ENCODE results near the gene QRICH2.
"Not testable (repeated sequence)": the region's sequence is repeated elsewhere in the genome, so short reads cannot be mapped to it uniquely, and the experiment has no call there.

The QRICH2 gene, protein sequence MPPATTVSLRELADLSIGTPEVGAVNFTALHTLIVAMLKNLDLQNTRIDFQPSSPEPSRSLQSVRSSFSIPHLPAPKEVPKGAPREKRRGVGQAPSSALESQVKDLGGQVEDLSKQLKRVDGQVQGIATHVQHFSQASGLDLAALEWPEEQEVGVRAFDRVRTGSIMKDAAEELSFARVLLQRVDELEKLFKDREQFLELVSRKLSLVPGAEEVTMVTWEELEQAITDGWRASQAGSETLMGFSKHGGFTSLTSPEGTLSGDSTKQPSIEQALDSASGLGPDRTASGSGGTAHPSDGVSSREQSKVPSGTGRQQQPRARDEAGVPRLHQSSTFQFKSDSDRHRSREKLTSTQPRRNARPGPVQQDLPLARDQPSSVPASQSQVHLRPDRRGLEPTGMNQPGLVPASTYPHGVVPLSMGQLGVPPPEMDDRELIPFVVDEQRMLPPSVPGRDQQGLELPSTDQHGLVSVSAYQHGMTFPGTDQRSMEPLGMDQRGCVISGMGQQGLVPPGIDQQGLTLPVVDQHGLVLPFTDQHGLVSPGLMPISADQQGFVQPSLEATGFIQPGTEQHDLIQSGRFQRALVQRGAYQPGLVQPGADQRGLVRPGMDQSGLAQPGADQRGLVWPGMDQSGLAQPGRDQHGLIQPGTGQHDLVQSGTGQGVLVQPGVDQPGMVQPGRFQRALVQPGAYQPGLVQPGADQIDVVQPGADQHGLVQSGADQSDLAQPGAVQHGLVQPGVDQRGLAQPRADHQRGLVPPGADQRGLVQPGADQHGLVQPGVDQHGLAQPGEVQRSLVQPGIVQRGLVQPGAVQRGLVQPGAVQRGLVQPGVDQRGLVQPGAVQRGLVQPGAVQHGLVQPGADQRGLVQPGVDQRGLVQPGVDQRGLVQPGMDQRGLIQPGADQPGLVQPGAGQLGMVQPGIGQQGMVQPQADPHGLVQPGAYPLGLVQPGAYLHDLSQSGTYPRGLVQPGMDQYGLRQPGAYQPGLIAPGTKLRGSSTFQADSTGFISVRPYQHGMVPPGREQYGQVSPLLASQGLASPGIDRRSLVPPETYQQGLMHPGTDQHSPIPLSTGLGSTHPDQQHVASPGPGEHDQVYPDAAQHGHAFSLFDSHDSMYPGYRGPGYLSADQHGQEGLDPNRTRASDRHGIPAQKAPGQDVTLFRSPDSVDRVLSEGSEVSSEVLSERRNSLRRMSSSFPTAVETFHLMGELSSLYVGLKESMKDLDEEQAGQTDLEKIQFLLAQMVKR (N-terminal part only)

DNA sequence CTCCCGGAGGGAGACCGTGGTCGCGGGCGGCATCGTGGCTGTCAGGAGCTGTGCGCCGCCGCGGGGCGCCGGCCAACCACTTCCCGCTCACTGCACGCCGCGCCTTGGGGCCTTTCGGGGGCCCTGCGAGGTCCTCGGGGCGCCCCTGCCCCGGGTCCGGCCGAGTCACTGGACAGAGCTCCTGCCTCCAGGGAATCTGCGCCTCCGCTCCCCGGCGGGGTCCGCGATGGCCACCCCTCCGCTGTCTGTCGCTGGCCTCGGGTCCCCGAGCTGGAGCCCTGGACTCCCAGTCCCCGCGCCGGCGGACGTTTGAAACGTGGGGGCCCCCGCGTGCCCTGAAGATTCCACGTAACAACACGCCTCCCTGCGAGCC lies at the start of gene QRICH2:
QRICH2 (minus strand) TSS at position 311 of the 373 bp plus-strand sequence; CDS start at position 33, 278 bp downstream.
- no peak for DNase-seq

DNA sequence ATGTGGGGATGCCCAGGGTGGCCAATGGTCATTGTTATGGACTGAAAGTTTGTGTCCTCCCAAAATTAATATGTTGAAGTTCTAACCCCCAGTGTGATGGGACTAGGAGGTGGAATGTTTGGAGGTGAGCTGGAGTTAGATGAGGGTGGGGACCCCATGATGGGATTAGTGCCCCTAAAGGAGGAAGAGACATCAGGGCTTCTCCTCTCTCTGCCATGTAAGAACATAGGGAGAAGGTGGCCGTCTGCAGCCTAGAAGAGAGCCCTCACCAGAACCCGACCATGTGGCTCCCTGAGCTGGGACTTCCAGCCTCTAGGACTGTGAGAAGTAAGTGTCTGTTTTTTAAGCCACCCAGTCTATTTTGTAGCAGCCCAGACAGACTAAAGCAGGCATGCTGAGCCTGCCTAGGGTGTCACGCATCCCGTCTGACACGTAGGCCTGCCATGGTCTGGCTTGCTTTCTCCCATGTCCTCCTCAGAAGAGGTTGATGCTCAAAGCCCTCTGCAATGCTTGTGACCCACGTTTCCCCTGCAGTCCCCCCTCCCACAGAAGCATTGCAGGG lies 49.6 kb upstream of the QRICH2 start:
- DNase-seq: no peak

DNA sequence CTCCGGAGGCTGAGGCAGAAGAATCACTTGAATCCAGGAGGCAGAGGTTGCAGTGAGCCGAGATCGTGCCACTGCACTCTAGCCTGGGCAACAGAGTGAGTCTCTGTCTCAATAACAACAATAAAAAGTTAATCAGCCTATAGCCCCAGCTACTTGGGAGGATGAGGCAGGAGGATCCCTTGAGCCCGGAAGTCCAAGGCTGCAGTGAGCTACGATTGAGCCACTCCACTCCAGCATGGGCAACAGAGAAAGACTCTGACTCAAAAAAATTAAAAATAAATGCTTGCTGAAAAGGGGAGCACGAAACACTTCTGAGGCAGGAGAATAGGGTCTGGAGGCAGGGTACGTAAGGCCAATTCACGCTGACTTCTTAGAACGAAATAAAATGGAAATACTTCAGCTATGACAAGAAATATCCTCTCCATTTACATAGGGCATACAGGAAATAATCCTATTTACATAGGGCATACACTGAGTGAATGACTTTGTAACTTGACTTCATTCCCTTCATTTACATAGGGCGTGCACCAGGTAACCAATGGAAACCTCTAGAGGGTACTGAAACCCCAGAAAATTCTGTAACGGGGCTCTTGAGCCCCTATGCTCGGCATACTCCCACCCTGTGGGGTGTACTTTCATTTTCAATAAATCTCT lies 48.9 kb upstream of the QRICH2 start:
- no peak for DNase-seq

DNA sequence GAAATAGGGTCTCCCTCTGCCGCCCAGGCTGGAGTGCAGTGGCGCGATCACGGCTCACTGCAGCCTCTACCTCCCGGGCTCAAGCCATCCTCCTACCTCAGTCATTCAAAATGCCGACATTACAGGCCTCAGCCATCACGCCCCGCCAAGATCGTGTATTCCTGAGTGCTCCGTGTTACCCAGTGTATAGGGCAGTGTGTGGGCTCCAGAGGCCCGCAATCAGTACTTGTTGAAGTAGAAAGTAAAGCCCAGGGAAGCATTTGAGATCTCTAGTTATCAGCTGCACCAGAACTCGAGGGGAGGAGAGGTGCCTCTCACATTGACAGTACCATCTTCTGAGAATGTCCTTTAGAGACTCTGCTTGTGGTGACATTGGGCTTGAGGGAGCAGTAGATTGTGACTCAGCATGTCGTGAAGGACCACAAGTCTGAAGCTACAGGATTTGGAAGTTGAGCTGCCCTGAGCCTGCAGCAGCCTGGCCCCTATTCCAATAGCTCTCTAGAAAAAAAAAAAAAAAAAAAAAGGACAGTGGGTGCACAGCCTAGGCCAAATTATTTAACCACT lies 46.8 kb upstream of the QRICH2 start:
- no peak for DNase-seq

DNA sequence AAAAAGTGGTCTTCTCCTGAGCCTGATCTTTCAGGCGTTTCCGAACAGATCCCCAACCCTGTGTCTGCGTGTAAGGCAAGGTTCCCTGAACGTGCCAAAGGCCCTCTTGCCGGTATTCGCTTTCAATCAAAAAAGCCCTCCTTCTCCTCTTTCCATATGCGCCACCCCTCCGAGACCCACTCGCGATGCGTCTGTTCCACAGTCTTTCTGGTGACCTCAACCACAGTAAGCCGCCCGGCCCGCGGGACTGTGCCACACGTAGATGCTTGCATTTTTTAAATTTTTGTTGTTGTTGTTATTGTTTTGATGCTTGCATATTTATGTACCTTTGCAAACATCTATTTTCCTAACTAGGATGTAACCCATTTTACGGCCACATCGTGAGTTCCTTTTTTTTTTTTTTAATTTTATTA lies 46.2 kb upstream of the QRICH2 start:
- DNase-seq: no peak

DNA sequence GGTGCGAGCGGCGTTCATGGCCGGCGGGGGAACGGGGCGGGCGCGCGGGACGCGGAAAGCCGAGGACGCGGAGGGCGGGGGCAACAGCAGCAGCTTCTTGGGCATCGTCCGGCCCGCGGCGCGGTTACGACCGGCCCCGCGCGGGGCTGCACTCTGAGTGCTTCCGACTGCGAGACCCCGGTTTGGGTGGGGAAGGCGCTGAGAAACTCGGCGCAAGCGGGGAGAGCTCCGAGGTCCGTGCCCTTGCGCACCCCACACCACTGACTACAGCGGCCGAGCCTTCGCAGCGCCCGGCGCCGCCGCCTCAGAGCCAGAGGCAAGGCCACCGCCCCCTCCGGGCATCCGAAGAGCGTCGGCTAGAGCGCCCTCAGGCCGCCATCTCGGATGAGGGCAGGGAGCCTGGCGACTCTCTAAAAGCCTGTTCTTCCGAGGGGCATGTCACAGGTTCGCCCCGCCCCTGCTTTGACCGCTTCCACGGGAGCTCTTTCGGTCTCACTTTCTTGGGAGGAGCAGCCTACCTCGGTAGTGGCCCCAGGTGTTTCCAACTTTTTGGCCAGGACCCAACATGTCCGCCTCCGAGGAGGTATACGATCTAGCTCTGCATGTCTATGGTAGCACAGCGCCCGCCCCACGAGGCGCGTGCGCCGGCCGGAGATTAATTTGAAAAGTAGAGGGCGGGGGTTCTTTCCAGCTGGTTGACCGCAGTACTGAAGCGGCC lies 45.7 kb upstream of the QRICH2 start, which contains the start of gene PRPSAP1:
PRPSAP1 (minus strand) TSS at position 318 of the 718 bp plus-strand sequence; CDS start at position 105, 213 bp downstream.
- peak; percentile 97 for DNase-seq

DNA sequence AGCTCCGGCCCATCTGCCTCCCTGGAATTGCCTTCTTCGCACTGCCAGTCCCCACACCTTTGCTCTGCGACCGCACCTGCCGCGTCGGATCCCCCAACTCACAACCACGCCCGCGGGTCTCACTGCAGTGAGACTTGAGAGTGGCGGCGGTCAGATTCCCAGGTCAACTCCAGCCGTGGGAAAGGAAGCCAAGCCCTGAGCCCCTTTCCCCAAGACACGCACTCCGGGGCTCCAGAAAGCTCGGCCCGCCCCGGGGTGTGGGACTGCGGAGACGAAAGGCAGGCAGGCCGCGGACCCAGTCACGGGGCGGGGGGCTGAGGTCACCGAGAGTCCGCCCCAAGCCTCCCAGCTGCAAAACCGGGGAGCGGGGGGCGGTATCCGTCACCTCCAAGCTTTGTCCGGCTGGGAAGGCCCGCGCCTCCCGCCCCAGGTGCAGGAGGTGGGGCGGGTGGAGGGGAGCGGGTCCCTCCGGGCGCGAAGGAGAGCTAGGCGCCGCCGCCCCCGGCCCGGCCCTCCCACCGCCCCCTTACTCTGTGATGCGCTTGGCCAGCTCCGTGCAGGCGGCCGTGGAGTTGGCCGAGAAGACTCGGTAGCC lies 45.0 kb upstream of the QRICH2 start:
- no peak for DNase-seq

DNA sequence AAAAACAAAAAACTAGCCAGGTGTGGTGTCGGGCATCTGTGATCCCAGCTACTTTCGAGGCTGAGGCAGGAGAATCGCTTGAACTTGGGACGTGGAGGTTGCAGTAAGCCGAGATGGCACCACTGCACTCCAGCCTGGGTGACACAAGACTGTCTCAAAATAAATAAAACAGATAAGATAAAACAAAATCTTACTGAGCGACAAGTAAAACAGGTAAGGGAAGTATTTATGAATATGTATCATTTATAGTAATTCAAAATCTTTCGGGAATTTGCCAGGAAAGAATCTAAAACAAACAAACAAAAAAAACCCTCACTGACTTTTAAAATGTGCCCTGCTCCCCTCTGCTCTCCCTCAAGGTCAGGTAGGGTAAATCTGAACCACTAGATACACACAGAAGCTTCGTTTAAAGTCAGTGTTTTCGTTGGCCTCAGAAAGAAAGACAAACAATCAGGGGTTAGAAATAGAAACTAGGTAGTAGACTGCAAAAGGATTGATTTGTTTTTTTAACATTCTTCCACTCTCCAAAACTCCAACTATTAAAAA lies 43.5 kb upstream of the QRICH2 start:
- no peak for DNase-seq

DNA sequence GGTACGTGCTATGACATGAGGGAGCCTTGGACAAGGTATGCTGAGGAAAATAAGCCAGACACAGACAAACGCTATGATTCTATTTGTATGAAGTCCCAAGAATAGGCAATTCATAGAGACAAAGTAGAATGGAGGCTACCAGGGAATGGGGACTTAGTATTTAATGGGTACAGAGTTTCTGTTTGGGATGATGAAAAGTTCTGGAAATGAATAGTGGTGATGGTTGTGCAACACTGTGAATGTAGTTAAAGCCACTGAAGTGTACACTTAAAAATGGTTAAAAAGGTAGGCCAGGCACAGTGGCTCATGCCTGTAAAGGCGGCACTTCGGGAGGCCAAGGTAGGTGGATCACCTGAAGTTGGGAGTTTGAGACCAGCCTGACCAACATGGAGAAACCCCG lies 42.4 kb upstream of the QRICH2 start:
- DNase-seq: no peak

DNA sequence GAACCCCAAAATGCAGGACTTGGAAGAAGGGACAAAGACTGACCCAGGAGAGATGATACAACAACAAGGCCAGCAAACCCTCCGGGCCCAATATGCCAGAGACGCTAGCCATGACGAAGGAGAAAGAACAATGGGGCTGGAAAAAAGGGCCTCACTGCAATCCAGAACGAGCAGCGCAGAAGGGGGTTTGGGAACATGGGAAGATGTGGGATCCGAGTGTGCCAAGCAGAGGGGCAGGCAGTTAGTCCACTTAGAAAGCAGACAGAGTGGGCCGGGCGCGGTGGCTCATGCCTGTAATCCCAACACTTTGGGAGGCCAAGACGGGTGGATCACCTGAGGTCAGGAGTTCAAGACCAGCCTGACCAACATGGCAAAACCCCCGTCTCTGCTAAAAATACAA lies 38.9 kb upstream of the QRICH2 start:
- DNase-seq: not testable (repeated sequence)

DNA sequence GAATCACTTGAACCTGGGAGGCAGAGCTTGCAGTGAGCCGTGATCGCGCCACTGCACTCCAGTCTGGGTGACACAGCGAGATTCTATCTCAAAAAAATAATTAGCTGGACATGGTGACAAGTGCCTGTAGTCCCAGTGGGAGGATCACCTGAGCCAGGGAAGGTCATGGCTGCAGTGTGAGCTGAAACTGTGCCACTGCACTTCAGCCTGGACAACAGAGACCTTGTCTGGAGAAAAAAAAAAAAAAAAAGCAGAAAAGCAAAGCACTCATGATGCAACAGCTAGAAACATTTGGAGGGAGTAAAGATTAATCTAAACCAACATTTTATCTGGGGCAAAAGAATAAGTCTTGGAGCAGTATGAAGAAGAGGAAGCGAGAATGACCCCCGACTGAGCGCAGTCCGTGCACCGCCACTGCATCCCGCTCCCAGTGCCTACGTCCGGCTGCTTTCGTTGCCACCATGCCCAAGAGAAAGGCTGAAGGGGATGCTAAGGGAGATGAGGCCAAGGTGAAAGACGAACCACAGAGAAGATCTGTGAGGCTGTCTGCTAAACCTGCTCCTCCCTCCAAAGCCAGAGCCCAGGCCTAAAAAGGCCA lies 37.4 kb upstream of the QRICH2 start:
- no peak for DNase-seq

DNA sequence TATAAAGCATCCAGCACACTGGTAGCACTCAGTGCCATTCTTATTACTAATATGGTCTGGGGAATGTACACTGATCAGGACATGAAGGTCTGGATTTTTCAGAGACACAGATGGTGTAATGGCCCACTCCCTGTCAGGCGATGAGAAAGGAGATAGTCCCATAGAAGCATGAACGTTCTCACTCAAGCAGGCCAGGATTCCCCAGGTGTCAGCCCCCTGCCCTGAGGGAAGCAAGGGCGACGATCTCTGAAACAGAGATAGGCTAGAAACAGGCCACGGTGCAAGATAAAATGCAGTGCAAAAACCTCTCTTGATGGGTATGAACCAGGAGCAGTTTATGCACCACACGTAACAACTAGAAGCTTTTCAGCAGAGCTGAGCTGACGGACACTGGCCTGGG lies 35.0 kb upstream of the QRICH2 start:
- DNase-seq: no peak

DNA sequence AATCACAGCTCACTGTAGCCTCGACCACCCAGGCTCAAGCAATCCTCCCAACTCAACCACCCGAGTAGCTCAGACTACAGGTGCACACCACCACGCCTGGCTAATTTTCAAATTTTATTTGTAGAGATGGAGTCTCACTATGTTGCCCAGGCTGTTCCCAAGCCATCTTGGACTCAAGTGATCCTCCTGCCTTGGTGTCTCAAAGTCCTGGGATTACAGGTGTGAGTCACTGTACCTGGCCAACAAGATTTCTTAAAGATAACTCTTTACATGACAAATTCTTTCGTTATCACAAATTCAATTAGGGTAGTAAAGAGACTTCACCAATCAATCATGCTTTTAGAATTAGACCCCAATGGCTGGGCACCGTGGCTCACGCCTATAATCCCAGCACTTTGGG lies 33.2 kb upstream of the QRICH2 start:
- no peak for DNase-seq

DNA sequence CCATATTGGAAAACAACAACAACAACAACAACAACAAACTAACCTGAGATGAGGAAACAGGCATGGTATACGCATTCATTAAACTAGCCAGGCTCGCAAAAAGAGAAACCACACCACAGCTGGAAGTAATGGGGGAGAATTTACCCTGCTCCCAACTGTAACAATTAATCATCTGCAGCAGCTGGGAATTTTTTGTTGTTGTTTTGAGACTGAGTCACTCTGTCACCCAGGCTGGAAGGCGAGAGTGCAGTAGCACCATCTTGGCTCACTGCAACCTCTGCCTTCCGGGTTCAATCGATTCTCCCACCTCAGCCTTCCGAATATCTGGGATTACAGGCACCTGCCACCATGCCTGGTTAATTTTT lies 29.3 kb upstream of the QRICH2 start:
- DNase-seq: no peak

DNA sequence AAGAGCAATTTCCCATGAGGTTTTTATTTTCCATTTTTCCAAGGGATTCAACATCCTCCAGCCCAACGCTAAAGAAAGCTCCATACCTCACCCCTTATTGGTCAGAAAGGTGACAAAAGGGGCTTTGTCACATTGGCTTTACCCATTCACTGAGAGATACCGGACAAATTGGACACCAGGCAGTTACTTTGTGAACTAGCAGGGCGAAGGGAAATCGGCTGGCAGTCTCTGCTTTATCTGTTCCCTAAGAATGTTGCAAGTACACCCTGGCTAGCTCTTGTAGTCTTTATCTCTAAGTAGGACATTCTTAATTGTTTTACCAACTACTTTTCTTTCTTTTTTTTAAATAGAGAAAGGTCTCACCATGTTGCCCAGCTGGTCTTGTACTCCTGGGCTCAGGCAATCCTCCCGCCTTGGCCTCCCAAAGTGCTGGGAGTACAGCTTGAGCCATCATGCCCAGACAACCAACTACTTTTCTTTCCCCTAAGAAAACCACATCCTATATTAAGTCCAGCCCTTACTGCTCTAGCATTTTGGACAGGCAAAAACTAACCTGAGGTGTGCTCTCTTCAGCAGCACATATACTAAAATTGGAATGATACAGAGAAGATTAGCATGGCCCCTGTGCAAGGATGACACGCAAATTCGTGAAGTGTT lies 28.8 kb upstream of the QRICH2 start:
- DNase-seq: no peak

DNA sequence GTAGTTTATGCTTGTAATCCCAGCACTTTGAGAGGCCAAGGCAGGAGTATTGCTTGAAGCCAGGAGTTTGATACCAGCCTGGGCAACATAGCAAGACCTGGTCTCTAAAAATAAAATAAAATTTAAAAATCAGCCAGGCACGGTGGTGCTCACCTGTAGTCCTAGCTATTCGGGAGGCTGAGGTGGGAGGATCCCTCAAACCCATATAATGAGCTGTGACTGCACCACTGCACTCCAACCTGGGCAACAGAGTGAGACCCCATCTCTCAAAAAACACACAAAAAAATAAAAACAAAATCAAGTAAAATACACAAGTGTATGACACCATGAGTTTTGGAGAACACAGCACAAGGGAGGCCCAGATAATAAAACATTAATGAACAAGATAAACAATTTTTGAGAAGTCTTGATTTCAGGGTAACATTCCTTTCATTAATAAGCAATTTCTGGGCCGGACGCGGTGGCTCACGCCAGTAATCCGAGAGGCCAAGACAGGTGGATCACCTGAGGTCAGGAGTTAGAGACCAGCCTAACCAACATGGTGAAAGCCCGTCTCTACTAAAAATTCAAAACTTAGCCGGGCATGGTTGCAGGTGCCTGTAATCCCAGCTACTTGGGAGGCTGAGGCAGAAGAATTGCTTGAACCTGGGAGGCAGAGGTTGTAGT lies 27.8 kb upstream of the QRICH2 start:
- DNase-seq: no peak

DNA sequence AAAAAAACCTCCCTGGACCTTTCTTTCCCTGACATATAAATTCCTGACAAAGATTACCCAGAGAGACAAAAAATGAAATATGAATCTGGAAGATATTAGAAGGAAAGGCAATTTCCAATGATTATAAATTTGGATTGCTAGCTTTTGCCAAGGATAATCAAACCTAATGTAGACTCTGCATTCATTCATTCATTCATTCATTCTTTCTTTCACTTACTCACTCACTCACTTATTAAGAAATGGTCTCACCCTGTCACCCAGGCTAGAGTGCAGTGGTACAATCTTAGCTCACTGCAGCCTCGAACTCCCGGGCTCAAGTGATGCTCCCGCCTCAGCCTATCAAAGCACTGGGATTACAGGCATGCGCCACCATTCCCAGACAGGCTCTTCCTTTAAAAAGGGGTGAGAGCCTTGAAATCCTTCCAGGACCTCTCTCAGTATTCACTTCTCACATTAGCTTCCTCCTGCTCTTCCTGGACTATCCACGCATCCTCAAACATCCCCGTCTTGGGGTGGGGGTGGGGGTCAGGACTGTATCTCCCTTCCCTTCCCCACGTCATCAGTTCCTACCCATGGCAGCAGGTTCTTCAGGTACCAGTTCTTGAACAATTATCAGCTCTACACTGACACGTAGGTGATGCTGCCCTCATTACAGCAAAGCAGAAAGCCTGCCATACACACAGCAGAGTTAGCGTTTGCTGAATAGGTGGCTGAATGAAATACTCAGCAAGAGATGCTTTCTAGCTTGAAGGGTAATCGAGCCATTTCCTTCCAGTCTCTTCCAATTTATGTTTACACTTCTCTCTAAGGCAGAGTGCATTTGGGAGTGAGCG lies 25.8 kb upstream of the QRICH2 start:
- no peak for DNase-seq

DNA sequence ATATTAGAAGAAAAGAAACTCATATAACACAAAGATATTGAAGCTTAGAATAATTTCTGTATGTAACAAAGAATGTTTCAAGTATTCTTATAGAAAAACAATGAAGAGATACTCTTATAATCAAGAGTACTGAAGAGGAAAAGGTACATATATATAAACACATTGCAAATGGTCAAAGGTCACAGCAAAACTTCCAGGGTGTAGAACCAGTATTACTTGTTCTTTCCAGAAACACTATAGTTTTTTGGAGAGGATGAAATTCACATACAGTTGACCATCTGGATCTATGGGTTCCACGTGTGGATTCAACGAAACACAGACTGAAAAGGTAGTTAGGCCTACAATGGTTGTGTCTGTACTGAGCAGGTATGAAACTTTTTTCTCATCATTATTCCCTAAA lies 23.0 kb upstream of the QRICH2 start:
- no peak for DNase-seq
